Measurements from ENCODE around the gene WNT3. TPM values are rescaled to one million over a fixed set of nuclear protein-coding genes. Genes with fewer than 3 reads are reported as not detected.
"Not testable (repeated sequence)": the region's sequence is repeated elsewhere in the genome, so short reads cannot be mapped to it uniquely, and the experiment has no call there.

Gene WNT3
- total RNA-seq, 4 donors from 2014 or later: 0.21 to 0.90 (median 0.73) TPM

GRCh38 chr17:46793541-46793940 is 25.0 kb downstream of the WNT3 start:
- no peak for TF ChIP-seq EP300 (IDR thresholded peaks at IDR 0.05)
- no peak for TF ChIP-seq POLR2A (IDR thresholded peaks at IDR 0.05)
- no peak for TF ChIP-seq CTCF (IDR thresholded peaks at IDR 0.05)
- no peaks in the 10 kb centered on the region for H3K4me1 ChIP-seq
- DNase-seq (ENCODE audit: low spot score in 2 of 2): no peak
- peaks cover 0 to 14% (median 0%) of the 10 kb centered on the region in 4 donors for H3K9me3 ChIP-seq
- H3K4me3 ChIP-seq: no peak overlapping the region
- 66 to 70% methylated on average over 5 of the region's 5 CpGs for WGBS, 2 donors
- H3K27ac ChIP-seq: no peak overlapping the region
- no peaks in the 10 kb centered on the region for H3K36me3 ChIP-seq
- peaks cover 0 to 38% of the 10 kb centered on the region in 2 donors for H3K27me3 ChIP-seq

- WGBS, 2 donors: 90 to 94% methylated on average over 6 of the region's 6 CpGs
- H3K4me3 ChIP-seq; H3K36me3 ChIP-seq; H3K27ac ChIP-seq; DNase-seq (ENCODE audit: low spot score in 2 of 2); H3K4me1 ChIP-seq: not testable (repeated sequence)
- Histone ChIP-seq H3K9me3 (peaks cover 0 to 14% (median 0%) of the 10 kb centered on the region in 4 donors), H3K27me3 (peaks cover 0 to 38% of the 10 kb centered on the region in 2 donors)
Observed at GRCh38 chr17:46793023-46793422, 25.5 kb downstream of the WNT3 start.

GRCh38 chr17:46792071-46792470 is 26.4 kb downstream of the WNT3 start:
- H3K4me1 ChIP-seq: no peaks in the 10 kb centered on the region
- H3K36me3 ChIP-seq: no peaks in the 10 kb centered on the region
- H3K27me3 ChIP-seq: peaks cover 0 to 36% of the 10 kb centered on the region in 2 donors
- WGBS, 2 donors: 74 to 76% methylated on average over 4 of the region's 4 CpGs
- H3K4me3 ChIP-seq: no peak overlapping the region
- no peak for TF ChIP-seq EP300 (IDR thresholded peaks at IDR 0.05)
- TF ChIP-seq CTCF (IDR thresholded peaks at IDR 0.05): no peak
- no peak for TF ChIP-seq POLR2A (IDR thresholded peaks at IDR 0.05)
- DNase-seq (ENCODE audit: low spot score in 2 of 2): no peak
- H3K27ac ChIP-seq: no peak overlapping the region
- peaks cover 0 to 14% (median 0%) of the 10 kb centered on the region in 4 donors for H3K9me3 ChIP-seq

GRCh38 chr17:46791531-46791930 is 27.0 kb downstream of the WNT3 start:
- Histone ChIP-seq H3K4me3 (no peak overlapping the region), H3K27me3 (peaks cover 0 to 34% of the 10 kb centered on the region in 2 donors), H3K4me1 (no peaks in the 10 kb centered on the region), H3K36me3 (no peaks in the 10 kb centered on the region), H3K27ac (no peak overlapping the region), H3K9me3 (peaks cover 0 to 14% (median 0%) of the 10 kb centered on the region in 4 donors)
- WGBS, 2 donors: 70 to 71% methylated on average over 5 of the region's 5 CpGs
- DNase-seq (ENCODE audit: low spot score in 2 of 2): no peak
- TF ChIP-seq POLR2A (IDR thresholded peaks at IDR 0.05) (no peak), EP300 (IDR thresholded peaks at IDR 0.05) (no peak), CTCF (IDR thresholded peaks at IDR 0.05) (no peak)

GRCh38 chr17:46790216-46790615 is 28.3 kb downstream of the WNT3 start:
- no peak for TF ChIP-seq CTCF (IDR thresholded peaks at IDR 0.05)
- TF ChIP-seq POLR2A (IDR thresholded peaks at IDR 0.05): no peak
- no peak for TF ChIP-seq EP300 (IDR thresholded peaks at IDR 0.05)
- no peak overlapping the region for H3K4me3 ChIP-seq
- H3K4me1 ChIP-seq: no peaks in the 10 kb centered on the region
- peaks cover 0 to 26% of the 10 kb centered on the region in 2 donors for H3K27me3 ChIP-seq
- WGBS, 2 donors: 54 to 56% methylated on average over 3 of the region's 3 CpGs
- DNase-seq (ENCODE audit: low spot score in 2 of 2): no peak
- peaks cover 0 to 14% (median 0%) of the 10 kb centered on the region in 4 donors for H3K9me3 ChIP-seq
- no peak overlapping the region for H3K27ac ChIP-seq
- H3K36me3 ChIP-seq: no peaks in the 10 kb centered on the region

- Histone ChIP-seq H3K9me3 (peaks cover 0 to 14% (median 0%) of the 10 kb centered on the region in 4 donors), H3K4me3 (no peak overlapping the region), H3K27ac (no peak overlapping the region), H3K4me1 (no peaks in the 10 kb centered on the region), H3K27me3 (peaks cover 0 to 26% of the 10 kb centered on the region in 2 donors), H3K36me3 (no peaks in the 10 kb centered on the region)
- DNase-seq (ENCODE audit: low spot score in 2 of 2): no peak
- WGBS, 2 donors: 93 to 95% methylated on average over 8 of the region's 8 CpGs
- TF ChIP-seq EP300 (IDR thresholded peaks at IDR 0.05) (no peak), POLR2A (IDR thresholded peaks at IDR 0.05) (no peak), CTCF (IDR thresholded peaks at IDR 0.05) (no peak)
Observed at GRCh38 chr17:46789610-46790009, 28.9 kb downstream of the WNT3 start.
